IPS-18c (cell line): ENCODE data around the gene C1orf216.
A peak's percentile ranks its signal among the peaks of the same experiment; 100 is the strongest.
"Not testable (repeated sequence)": the region's sequence is repeated elsewhere in the genome, so short reads cannot be mapped to it uniquely, and the experiment has no call there.

ENCODE experiments used
- H3K4me3 ChIP-seq: 2 replicates; pipeline ENCODE4 v1.7.0; 2013; ENCODE audit warnings: low read depth, mild to moderate bottlenecking, low read length, moderate library complexity; ENCODE audit not compliant: insufficient read depth
- H3K9me3 ChIP-seq: one replicate; pipeline ENCODE4 v1.6.1; 2013; ENCODE audit warnings: mild to moderate bottlenecking, low read length, moderate library complexity; ENCODE audit not compliant: control insufficient read depth, insufficient read depth

The C1orf216 gene, protein sequence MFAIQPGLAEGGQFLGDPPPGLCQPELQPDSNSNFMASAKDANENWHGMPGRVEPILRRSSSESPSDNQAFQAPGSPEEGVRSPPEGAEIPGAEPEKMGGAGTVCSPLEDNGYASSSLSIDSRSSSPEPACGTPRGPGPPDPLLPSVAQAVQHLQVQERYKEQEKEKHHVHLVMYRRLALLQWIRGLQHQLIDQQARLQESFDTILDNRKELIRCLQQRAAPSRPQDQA

DNA sequence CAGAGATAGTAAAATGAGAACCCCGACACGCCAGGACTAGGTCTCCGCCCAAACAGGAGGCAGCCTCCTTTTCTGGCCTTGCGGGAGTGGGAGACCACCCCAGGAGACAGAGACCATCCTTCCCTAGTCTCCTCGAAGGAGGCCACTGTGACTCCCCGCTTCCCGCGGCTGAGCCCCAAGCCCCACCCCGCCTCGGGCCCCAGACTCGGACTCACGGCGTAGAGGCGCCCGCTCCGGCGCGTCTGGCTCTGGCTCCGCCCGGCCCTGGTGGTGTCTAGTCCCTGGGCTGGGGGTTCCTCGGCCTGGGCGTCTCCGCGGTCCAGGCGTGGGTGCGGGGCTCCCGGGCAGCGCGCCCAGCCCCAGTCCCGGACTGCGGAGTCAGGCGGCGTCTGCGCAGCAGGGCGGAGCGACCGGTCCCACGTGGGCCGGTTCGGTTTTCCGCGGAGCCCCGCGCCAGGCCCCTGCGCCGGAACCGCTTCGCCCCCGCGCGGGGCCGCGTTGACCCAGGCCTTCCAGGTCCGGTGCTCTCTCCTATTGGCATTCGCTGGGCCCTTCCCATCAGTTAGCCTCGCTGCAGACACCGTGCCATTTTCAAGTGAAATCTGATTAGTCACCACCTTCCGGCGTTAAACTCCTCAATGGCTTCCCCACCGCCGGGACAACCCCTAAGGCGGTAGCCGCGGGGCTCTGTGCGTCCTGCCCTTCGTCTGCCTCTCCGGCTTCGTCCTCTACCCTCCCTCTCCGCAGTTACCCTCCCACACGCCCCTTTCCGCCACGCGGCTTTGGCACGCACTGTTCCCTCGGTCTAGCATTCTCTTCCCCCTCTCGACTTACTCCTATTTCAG, at the start of gene C1orf216:
TSS of gene C1orf216 (minus strand) at position 393 of the 845 bp plus-strand sequence. CDS start 2,563 bp downstream, outside the sequence.
- H3K9me3 ChIP-seq = peaks cover 2% of the 10 kb centered on the region
- H3K4me3 ChIP-seq = peak within 1 kb of the TSS; percentile 70

DNA sequence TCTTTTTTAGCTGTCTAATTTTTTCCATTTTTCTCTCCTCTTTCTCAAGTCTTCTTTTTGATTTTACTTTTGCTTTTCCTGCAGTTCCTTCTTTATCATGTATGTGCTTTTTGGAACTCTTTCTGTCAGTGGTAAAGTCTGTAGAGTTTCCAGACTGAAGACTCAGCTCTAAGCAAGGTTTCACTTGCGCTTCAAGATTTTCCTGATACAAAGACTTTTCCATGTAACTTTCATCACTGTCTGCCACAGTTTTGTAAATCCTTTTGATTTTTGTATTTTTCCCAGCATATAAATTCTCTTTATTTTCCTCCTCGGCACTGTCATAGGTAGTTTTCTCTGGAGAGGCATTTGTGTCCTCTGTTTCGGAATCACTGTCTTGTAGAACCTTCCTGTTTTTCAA, 45.6 kb upstream of the C1orf216 start:
- Histone ChIP-seq H3K9me3 (no peaks in the 10 kb centered on the region), H3K4me3 (no peak overlapping the region)

DNA sequence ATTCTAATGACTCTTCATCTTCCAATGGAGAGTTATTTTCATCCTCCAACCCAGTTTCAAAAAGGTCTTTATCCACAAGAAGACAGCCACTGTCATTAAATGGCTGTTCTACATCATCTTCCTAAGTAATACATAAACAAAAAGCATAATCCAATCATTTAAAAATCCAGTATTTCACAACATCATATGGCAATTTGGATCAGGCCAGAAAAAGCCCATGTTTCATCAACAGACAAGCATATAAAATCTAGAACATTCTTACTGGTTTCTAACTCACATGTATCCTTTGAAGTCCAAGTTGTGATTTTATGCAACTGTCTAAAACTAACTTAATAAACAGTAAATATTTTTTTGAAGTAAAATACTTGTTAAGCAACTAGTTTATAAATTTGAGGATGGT, 44.5 kb upstream of the C1orf216 start:
- Histone ChIP-seq H3K9me3 (no peaks in the 10 kb centered on the region), H3K4me3 (no peak overlapping the region)

DNA sequence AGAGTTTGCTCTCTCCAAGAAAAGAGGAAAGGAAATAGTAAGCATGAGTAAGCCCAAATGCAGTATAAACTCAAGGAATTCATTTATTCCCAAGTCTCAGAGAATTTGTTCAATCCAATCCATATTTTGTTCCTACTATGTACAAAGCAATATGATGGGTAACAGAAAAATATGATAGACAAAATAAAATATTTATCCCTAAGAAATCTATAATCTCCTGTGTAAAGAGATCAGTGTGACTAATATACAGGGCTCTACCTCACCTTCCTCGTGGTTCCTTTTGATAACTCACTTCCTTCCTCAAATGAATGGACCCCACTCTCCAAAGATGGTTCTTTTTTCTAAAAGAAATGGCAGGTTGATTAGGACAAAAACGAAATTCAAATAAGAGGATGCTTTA, 43.5 kb upstream of the C1orf216 start:
- no peak overlapping the region for H3K4me3 ChIP-seq
- H3K9me3 ChIP-seq = no peaks in the 10 kb centered on the region

DNA sequence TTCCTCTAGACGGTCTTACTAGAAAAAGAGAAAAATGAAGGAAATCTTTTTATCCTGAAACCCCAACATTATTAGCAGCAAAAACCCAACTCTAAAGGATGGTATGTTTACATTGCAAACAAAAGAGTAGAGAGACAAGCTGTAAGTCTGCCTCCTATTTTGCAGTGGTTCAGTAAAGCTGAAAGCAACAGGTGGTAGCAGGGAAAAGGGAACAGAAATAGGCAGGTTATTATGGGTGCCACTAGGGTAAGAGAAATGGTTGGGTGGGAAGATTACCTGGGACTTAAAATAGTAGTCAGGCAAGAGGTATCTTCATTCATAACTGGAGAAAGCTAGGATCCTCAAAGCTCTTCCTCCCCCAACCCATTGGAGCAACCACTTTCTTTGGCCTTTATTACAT, 37.4 kb upstream of the C1orf216 start:
- Histone ChIP-seq H3K9me3 (no peaks in the 10 kb centered on the region), H3K4me3 (no peak overlapping the region)

DNA sequence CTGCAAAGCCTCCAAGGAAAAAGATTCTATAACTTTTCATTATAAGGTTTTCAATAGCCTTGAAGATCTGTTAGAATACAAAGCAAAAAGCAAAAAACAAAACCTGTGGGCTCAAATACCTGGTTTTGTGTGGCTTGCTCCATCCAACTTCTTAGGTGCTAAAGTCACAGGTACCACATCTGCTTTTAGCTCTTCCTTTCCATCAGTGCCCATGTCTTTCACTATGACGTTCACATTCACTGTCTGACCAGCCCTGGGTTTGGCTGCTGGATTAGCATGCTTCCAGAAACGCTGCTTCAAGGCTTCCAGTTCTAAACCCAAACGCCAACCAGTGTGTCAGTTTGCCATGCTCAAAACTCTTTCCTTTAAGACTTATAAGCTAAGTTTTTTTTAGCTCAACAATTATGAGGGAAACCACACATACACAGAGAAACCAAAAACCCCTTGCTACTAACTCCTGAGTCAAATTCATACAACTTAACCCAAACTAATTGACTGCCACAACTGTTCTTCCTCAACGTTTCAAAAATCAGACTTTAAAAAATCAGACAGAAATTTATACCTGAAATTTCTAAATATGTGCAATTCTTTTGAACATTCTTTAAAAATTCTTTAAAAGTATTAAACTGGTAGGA, 35.1 kb upstream of the C1orf216 start:
- Histone ChIP-seq H3K4me3 (no peak overlapping the region), H3K9me3 (no peaks in the 10 kb centered on the region)

DNA sequence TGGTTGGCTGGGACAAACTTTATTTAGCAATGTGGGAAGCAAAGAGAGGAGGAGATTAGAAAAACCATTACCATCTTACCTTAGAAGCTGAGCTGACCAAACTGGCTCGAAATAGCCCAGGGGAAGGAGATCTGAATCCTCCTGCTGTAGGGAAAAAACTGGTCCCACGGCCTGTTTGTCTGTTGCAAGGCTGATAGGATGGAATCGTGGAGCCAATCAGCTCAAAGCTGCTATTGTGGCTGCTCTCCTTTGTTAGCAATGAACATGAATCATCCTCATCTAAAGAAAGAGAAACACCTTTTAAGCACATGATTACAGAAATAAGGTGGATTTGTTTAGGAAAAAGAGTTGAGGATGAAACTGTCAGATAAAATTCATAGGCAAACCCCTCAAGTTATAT, 29.6 kb upstream of the C1orf216 start:
- Histone ChIP-seq H3K4me3 (no peak overlapping the region), H3K9me3 (no peaks in the 10 kb centered on the region)

DNA sequence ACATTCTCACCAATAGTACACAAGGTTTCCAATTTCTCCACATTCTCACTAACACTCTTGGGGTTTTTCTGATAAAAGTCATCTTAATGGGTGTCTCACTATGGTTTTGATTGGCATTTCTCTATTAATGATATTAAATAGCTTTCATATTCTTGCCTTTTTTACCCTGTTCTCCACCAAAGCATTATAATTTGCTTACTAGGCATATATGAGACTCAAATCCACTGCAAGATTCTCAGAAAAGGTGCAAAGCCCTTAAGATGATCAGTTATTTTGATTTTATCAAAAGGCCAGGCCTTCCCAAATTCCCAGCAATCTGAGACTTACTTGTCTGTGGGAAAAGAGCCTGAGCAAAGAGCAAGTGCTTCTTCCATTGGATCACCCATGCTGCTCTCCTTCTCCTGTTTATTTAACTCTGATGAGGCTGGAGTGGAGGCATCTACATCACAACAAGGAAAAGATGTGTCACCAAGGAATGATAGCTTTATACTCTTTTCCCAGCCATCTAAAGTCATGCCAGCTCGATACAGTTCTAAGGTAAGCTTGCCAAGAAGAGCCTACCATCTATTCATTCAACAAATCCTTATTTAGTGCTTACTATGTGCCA, 26.5 kb upstream of the C1orf216 start:
- Histone ChIP-seq H3K4me3 (no peak overlapping the region), H3K9me3 (no peaks in the 10 kb centered on the region)

DNA sequence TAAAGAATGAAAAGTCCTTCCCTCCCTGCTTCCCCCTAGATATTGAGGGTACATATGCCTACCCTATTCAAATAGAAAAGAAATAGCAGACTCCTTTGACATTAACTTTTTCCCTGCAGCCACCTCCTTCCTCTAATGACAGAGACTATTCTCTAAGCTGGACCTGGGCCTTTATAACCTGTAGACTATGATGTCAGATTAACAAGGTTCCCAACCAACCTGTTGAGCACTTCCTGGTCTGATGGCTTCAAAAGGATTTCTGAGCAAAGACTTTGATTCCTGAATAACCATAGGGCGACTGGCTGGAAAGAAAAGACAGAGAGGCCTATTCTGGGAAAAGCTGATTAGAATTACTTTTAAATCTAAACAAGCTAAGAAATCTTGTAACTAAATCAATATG, 18.4 kb upstream of the C1orf216 start:
- no peaks in the 10 kb centered on the region for H3K9me3 ChIP-seq
- no peak overlapping the region for H3K4me3 ChIP-seq

DNA sequence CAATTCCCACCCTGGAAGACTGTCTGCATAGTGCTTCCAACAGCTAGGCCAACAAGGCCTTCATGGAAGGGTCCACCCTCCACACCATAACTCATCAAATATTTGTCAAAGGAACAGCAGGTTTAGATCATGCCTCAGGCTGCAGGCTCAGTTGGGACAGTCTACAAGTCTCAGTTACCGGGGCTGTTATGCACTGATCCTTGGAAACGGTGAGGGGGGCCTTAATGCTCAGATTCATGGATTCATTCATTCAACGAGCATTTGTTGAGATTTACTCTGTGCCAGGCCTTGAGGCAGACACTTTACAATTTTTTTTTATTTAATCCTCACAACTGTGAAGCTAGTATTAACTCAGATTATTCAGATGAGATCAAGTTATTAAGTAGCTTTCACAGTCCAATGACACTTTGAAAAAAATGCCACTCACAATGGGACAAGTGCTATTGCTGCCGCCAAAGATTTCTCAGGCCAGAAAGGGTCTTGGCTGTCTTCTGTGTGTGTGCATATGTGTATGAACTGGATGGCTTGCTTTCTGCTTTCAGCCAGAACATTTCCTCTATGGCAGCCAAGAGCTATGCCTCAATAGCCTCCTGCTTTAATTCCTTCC, 8.9 kb upstream of the C1orf216 start:
- no peak overlapping the region for H3K4me3 ChIP-seq
- no peaks in the 10 kb centered on the region for H3K9me3 ChIP-seq

DNA sequence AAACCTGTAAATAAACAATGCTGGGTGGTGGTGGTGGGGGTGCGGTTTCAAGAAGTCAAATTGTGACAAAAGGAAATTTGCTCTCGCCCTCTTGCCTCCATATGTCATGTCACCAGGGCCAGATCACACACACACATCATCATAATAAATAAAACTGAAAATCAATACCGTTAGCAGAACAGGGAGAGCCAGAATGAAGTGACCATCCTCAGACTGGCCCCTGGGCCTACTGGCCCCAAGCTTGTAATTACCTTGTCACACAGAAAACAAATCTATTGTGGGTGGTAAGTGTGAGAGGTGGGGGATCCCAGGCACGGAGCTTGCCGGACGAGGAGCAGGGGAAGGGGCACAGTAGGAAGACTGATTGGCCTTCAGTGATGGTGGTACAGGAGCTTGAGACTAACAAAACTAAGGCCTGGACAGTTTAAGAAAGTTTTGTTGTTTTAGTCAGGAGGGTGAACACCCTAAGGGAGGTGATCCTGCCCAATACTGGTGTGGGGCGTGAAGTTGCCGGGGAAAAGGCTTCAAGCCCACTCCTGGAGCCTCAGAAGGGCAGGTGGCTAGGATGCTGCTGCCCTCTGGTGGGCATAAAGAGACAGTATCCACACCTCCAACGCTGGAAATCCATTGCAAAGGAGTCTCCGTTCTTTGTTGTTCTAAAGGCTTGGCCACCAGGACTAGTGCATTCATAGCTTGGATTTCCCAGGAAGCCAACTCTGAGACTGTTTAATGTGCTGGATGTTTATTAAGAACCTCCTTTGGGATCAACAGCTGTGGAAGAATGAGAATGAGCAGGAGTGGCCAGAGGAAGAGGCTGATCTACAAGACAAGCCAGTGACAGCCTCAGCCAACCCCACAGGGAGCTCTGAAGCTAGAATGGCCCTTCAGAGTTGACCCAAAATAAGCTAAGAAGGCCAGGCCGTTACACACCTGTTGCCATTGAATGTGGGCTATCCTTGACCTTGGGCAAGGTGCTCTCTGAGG, 8.1 kb upstream of the C1orf216 start:
- no peaks in the 10 kb centered on the region for H3K9me3 ChIP-seq
- H3K4me3 ChIP-seq = no peak overlapping the region

DNA sequence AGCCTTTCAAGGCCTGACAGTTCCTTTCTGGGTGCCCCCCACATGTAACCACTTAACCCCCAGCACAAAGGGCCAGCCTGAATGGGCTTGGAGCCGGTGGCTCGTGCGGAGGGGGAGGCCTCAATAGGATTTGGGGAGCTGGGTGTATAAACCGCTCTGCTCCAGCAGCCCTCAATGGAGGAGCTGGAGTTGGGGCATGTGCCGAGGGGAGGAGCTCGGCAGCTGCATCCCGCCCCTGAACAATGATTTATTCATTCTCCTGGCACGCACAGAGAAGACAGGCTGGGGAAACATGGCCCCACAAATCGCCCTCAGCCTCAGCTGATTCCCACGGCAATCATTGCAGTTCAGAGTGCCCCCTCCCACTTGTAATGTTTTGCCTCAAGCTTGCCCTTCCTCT, 6.9 kb upstream of the C1orf216 start:
- H3K9me3 ChIP-seq = no peaks in the 10 kb centered on the region
- no peak overlapping the region for H3K4me3 ChIP-seq

DNA sequence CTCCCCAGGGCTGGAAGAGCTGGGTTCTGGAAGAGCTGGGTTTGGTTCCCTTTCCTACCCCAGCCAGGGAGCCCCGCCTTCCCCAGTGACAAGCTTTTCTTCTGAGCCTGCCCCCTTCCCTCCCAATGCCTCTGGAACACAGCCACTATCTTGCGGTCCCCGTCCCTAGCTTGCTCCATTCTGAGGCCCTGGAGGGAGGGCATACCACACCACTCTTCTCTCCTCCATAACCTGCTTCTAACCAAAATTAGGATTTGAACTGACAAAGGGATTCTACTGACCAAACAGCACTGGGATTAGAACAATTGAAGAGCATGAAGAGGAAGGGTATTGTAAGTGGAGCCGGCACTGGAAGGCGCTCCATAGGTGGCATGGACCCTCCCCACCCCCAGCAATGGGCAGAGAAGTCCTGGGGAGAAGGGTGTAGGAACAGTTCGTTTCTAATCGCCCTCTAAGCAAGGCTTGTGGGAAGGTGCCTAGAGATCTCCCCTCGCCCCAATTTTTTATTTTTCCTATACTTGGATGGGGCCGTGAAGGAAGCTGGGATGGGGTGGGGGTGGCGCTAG, 690 bp downstream of the C1orf216 start:
- Histone ChIP-seq H3K9me3 (peaks cover 2% of the 10 kb centered on the region), H3K4me3 (peak overlapping the region; percentile 70)

DNA sequence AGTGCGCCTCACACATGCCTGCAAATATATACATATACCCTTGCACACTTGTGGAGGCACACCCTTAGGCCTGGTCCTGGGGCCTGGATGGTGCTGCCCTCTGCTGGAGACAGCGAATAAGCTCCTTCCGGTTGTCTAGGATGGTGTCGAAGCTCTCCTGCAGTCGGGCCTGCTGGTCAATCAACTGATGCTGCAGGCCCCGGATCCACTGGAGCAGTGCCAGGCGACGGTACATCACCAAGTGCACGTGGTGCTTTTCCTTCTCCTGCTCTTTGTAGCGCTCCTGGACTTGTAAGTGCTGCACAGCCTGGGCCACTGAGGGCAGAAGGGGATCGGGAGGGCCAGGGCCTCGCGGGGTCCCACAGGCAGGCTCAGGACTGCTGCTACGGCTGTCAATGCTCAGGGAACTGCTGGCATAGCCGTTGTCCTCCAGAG, 3.1 kb downstream of the C1orf216 start:
- Histone ChIP-seq H3K4me3 (no peak overlapping the region), H3K9me3 (peaks cover 2% of the 10 kb centered on the region)

DNA sequence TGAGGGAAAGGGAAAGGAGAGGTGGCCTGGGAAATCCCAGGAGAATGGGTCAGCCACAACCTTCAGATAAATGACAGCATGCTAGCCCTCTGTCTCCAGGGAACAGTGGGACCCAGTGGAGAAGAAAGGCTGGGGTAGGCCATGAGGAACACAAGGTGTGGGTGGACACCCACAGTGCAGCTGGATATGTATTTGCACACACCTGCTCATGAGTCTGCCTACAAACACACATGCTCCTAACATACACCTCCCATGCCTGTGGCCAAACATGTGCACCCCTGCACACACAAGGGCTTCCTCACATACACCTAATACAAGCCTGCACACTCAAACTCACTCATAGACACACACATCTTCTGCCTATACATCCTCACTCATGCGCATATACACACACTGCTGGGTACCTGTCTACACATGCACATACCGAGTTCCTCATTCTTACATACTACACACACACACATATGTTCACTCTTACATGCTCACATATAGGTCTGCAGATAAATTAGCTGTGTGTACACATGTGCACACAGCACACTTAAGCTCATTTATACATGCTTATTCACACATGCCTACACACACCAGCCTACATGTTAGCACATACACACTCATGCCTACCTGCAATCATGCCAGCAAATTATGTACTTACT, 3.6 kb downstream of the C1orf216 start:
- peaks cover 2% of the 10 kb centered on the region for H3K9me3 ChIP-seq
- H3K4me3 ChIP-seq = no peak overlapping the region

DNA sequence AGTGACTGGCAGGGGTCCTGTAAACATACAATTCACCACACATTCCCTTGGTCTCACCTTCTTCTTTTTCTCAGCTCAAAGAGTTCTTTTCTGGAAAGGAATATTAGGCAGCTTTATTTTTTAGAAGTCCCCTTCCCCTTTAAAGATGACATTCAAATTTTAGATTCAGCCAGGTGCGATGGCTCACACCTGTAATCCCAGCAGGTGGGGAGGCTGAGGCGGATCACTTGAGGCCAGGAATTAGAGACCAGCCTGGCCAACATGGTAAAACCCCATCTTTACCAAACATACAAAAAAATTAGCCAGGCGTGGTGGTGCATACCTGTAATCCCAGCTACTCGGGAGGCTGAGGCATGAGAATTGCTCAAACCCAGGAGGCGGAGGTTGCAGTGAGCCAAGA, 7.6 kb downstream of the C1orf216 start:
- H3K9me3 ChIP-seq, H3K4me3 ChIP-seq: not testable (repeated sequence)
